Measurements from ENCODE around the gene PPFIA4. TPM values are rescaled to one million over a fixed set of nuclear protein-coding genes. Genes with fewer than 3 reads are reported as not detected.

PPFIA4 gene
- total and polyA plus RNA-seq, 2 donors = 1.3 to 6.5 TPM

- Histone ChIP-seq H3K27ac (ENCODE audit: low read depth) (no peak overlapping the region), H3K36me3 (ENCODE audit: insufficient read depth) (no peaks in the 10 kb centered on the region), H3K4me1 (ENCODE audit: insufficient read depth) (no peaks in the 10 kb centered on the region), H3K4me3 (ENCODE audit: low read depth, low read length) (no peak overlapping the region)
- DNase-seq (ENCODE audit: extremely low spot score) = no peak
- 51% methylated on average over 3 of the region's 3 CpGs for WGBS
These were observed 55.9 kb downstream of the PPFIA4 start for GRCh38 chr1:203082231-203082505.

- 66% methylated on average over 11 of the region's 11 CpGs for WGBS
- Histone ChIP-seq H3K4me3 (ENCODE audit: low read depth, low read length) (no peak overlapping the region), H3K4me1 (ENCODE audit: insufficient read depth) (no peaks in the 10 kb centered on the region), H3K27ac (ENCODE audit: low read depth) (no peak overlapping the region), H3K36me3 (ENCODE audit: insufficient read depth) (no peaks in the 10 kb centered on the region)
- no peak for DNase-seq (ENCODE audit: extremely low spot score)
These were observed 56.5 kb downstream of the PPFIA4 start for GRCh38 chr1:203082571-203083462.

- H3K4me3 ChIP-seq (ENCODE audit: low read depth, low read length) = no peak overlapping the region
- DNase-seq (ENCODE audit: extremely low spot score) = no peak
- 86% methylated on average over 11 of the region's 11 CpGs for WGBS
- H3K36me3 ChIP-seq (ENCODE audit: insufficient read depth) = no peaks in the 10 kb centered on the region
- no peak overlapping the region for H3K27ac ChIP-seq (ENCODE audit: low read depth)
- H3K4me1 ChIP-seq (ENCODE audit: insufficient read depth) = no peaks in the 10 kb centered on the region
These were observed 57.2 kb downstream of the PPFIA4 start for GRCh38 chr1:203083463-203083921.

- Histone ChIP-seq H3K27ac (ENCODE audit: low read depth) (no peak overlapping the region), H3K4me3 (ENCODE audit: low read depth, low read length) (no peak overlapping the region), H3K36me3 (ENCODE audit: insufficient read depth) (no peaks in the 10 kb centered on the region), H3K4me1 (ENCODE audit: insufficient read depth) (no peaks in the 10 kb centered on the region)
- 90% methylated on average over 14 of the region's 14 CpGs for WGBS
- DNase-seq (ENCODE audit: extremely low spot score) = no peak
These were observed 58.6 kb downstream of the PPFIA4 start for GRCh38 chr1:203084588-203085527.

GRCh38 chr1:203085528-203086406 is 59.5 kb downstream of the PPFIA4 start, which contains the start of gene MYOG:
MYOG (minus strand) TSS chr1:203086012; CDS start chr1:203085961, 51 bp downstream.
- no peaks in the 10 kb centered on the region for H3K4me1 ChIP-seq (ENCODE audit: insufficient read depth)
- H3K36me3 ChIP-seq (ENCODE audit: insufficient read depth) = no peaks in the 10 kb centered on the region
- no peak within 1 kb of the TSS for H3K4me3 ChIP-seq (ENCODE audit: low read depth, low read length)
- WGBS = 87% methylated on average over 36 of the region's 36 CpGs
- no peak within 1 kb of the TSS for H3K27ac ChIP-seq (ENCODE audit: low read depth)
- no peak for DNase-seq (ENCODE audit: extremely low spot score)

- Histone ChIP-seq H3K36me3 (ENCODE audit: insufficient read depth) (no peaks in the 10 kb centered on the region), H3K4me3 (ENCODE audit: low read depth, low read length) (no peak overlapping the region), H3K4me1 (ENCODE audit: insufficient read depth) (no peaks in the 10 kb centered on the region), H3K27ac (ENCODE audit: low read depth) (no peak overlapping the region)
- DNase-seq (ENCODE audit: extremely low spot score) = no peak
- 82% methylated on average over 11 of the region's 11 CpGs for WGBS
These were observed 60.9 kb downstream of the PPFIA4 start for GRCh38 chr1:203086992-203087763.

GRCh38 chr1:203088441-203088840 is 62.1 kb downstream of the PPFIA4 start:
- Histone ChIP-seq H3K36me3 (ENCODE audit: insufficient read depth) (no peaks in the 10 kb centered on the region), H3K4me3 (ENCODE audit: low read depth, low read length) (no peak overlapping the region), H3K27ac (ENCODE audit: low read depth) (no peak overlapping the region), H3K4me1 (ENCODE audit: insufficient read depth) (no peaks in the 10 kb centered on the region)
- no peak for DNase-seq (ENCODE audit: extremely low spot score)
- WGBS = 91% methylated on average over 3 of the region's 3 CpGs

GRCh38 chr1:203089001-203089650 is 62.8 kb downstream of the PPFIA4 start:
- DNase-seq (ENCODE audit: extremely low spot score) = no peak
- WGBS = 86% methylated on average over 7 of the region's 7 CpGs
- no peak overlapping the region for H3K27ac ChIP-seq (ENCODE audit: low read depth)
- H3K4me1 ChIP-seq (ENCODE audit: insufficient read depth) = no peaks in the 10 kb centered on the region
- H3K4me3 ChIP-seq (ENCODE audit: low read depth, low read length) = no peak overlapping the region
- no peaks in the 10 kb centered on the region for H3K36me3 ChIP-seq (ENCODE audit: insufficient read depth)

- Histone ChIP-seq H3K36me3 (ENCODE audit: insufficient read depth) (no peaks in the 10 kb centered on the region), H3K27ac (ENCODE audit: low read depth) (no peak overlapping the region), H3K4me1 (ENCODE audit: insufficient read depth) (no peaks in the 10 kb centered on the region), H3K4me3 (ENCODE audit: low read depth, low read length) (no peak overlapping the region)
- 73% methylated on average over 7 of the region's 7 CpGs for WGBS
- no peak for DNase-seq (ENCODE audit: extremely low spot score)
These were observed 63.4 kb downstream of the PPFIA4 start for GRCh38 chr1:203089651-203090045.

- Histone ChIP-seq H3K4me1 (ENCODE audit: insufficient read depth) (no peaks in the 10 kb centered on the region), H3K27ac (ENCODE audit: low read depth) (no peak overlapping the region), H3K4me3 (ENCODE audit: low read depth, low read length) (no peak overlapping the region), H3K36me3 (ENCODE audit: insufficient read depth) (no peaks in the 10 kb centered on the region)
- no peak for DNase-seq (ENCODE audit: extremely low spot score)
- WGBS = 75% methylated on average over 6 of the region's 6 CpGs
These were observed 64.3 kb downstream of the PPFIA4 start for GRCh38 chr1:203090421-203091198.

- H3K27ac ChIP-seq (ENCODE audit: low read depth) = no peak overlapping the region
- no peaks in the 10 kb centered on the region for H3K36me3 ChIP-seq (ENCODE audit: insufficient read depth)
- H3K4me1 ChIP-seq (ENCODE audit: insufficient read depth) = no peaks in the 10 kb centered on the region
- no peak overlapping the region for H3K4me3 ChIP-seq (ENCODE audit: low read depth, low read length)
- no peak for DNase-seq (ENCODE audit: extremely low spot score)
- 94% methylated on average over 4 of the region's 4 CpGs for WGBS
These were observed 64.8 kb downstream of the PPFIA4 start for GRCh38 chr1:203091199-203091477.

Measured in urinary bladder (tissue), 4 donors.